Immature natural killer cell (primary cell): Measurements from ENCODE around the gene TAF11L4. TPM values are rescaled to one million over a fixed set of nuclear protein-coding genes. Genes with fewer than 3 reads are reported as not detected.
A peak's percentile ranks its signal among the peaks of the same experiment; 100 is the strongest.
"Not testable (repeated sequence)": the region's sequence is repeated elsewhere in the genome, so short reads cannot be mapped to it uniquely, and the experiment has no call there.

Experiments used
- DNase-seq, 3 donors: peaks; one replicate each; pipeline ENCODE4 v3.0.0; 2022; ENCODE audit warnings: mixed read lengths in 1 of 3
- H3K27ac Mint-ChIP-seq, 6 donors: one replicate each; pipeline ENCODE4 v1.8.0; 2020; ENCODE audit warnings: mixed read lengths in 6 of 6, mild to moderate bottlenecking in 5 of 6, inconsistent platforms in 4 of 6, moderate library complexity in 3 of 6
- H3K27me3 Mint-ChIP-seq, 3 donors: one replicate each; pipeline ENCODE4 v1.8.0; 2020 to 2021; ENCODE audit warnings: low read depth in 3 of 3, mild to moderate bottlenecking in 3 of 3, mixed read lengths in 3 of 3, moderate library complexity in 3 of 3, inconsistent platforms in 1 of 3
- H3K36me3 Mint-ChIP-seq, 3 donors: one replicate each; pipeline ENCODE4 v1.8.0; 2020; ENCODE audit warnings: mixed read lengths in 3 of 3, inconsistent platforms in 2 of 3, mild to moderate bottlenecking in 2 of 3
- H3K4me1 Mint-ChIP-seq, 2 donors: one replicate each; pipeline ENCODE4 v1.8.0; 2020; ENCODE audit warnings: inconsistent platforms in 2 of 2, mild to moderate bottlenecking in 2 of 2, mixed read lengths in 2 of 2, moderate library complexity in 1 of 2
- H3K4me3 Mint-ChIP-seq, 5 donors: one replicate each; pipeline ENCODE4 v1.8.0; 2020; ENCODE audit warnings: mild to moderate bottlenecking in 5 of 5, mixed read lengths in 5 of 5, inconsistent platforms in 3 of 5, moderate library complexity in 3 of 5
- H3K9me3 Mint-ChIP-seq, 6 donors: one replicate each; pipeline ENCODE4 v1.8.0; 2020; ENCODE audit warnings: mild to moderate bottlenecking in 6 of 6, mixed read lengths in 6 of 6, inconsistent platforms in 4 of 6, moderate library complexity in 3 of 6
- polyA plus RNA-seq, 3 donors: library from polyadenylated mRNA; unstranded; fragments of 300-500 nt; fragmentation: Illumina TruSeq; gene quantifications; one replicate each; pipeline ENCODE4 v1.2.3, GENCODE V29; 2021

The TAF11L4 gene
- polyA plus RNA-seq, 3 donors from 2014 or later, result not detected

DNA sequence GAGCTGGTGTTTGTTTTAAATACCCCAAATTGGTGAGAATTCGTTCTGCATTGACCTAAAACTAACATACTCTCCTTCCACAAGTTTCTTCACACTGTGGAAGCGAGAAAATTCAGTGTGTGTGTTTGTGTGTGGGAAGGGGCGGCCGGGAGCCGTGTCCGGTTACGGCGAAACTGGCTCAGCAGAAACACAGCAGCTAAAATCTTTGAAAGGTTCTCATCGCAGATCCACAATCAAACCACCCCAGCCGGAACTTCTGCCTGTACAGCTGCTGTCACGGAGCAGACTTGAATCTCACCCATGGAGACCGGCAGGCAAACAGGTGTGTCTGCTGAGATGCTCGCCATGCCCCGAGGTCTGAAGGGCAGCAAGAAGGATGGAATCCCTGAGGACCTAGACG is 3.5 kb upstream of the TAF11L4 start, which contains the start of gene TAF11L3:
Gene TAF11L3 (plus strand): TSS at position 301 of the 400 bp plus-strand sequence.
- H3K27ac Mint-ChIP-seq, H3K36me3 Mint-ChIP-seq, H3K4me3 Mint-ChIP-seq, H3K27me3 Mint-ChIP-seq, DNase-seq, H3K4me1 Mint-ChIP-seq: not testable (repeated sequence)
- H3K9me3 Mint-ChIP-seq, result peaks cover 0 to 16% (median 6%) of the 10 kb centered on the region in 6 donors

DNA sequence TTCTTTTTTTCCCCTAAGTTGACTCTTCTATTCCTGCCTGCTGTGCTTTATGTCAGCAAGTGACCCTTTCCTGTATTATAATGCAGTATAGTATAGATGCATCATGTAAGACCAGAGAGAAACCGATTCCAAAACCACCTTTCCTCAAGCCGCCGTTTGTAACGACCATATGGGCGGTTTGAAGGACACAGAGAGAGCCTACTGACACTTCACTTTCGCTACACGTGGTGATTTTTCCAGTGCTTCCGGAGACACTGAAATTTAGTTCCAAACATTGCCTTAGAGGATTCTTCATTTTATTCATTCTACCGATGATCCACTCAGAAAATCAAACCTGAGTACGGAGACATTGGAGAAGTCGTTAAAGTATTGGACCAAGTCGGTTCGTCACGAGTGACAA is 2.1 kb upstream of the TAF11L4 start:
- H3K4me1 Mint-ChIP-seq, H3K27me3 Mint-ChIP-seq, H3K4me3 Mint-ChIP-seq, H3K27ac Mint-ChIP-seq, H3K9me3 Mint-ChIP-seq, H3K36me3 Mint-ChIP-seq, DNase-seq: not testable (repeated sequence)

GRCh38 chr5:17524935-17525334 is 3.3 kb downstream of the TAF11L4 start, which contains the start of gene TAF11L5:
Gene TAF11L5, plus strand, starts transcription at chr5:17525235.
- H3K4me1 Mint-ChIP-seq, H3K4me3 Mint-ChIP-seq, H3K36me3 Mint-ChIP-seq, H3K27ac Mint-ChIP-seq, H3K27me3 Mint-ChIP-seq, DNase-seq, H3K9me3 Mint-ChIP-seq: not testable (repeated sequence)

DNA sequence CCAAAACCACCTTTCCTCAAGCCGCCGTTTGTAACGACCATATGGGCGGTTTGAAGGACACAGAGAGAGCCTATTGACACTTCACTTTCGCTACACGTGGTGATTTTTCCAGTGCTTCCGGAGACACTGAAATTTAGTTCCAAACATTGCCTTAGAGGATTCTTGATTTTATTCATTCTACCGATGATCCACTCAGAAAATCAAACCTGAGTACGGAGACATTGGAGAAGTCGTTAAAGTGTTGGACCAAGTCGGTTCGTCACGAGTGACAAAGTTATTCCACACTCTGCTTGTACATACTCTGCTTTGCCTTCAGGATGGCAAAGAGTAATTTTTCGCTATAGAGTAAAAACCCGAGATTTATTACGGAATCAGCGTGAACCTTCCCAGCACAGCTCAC is 4.9 kb downstream of the TAF11L4 start:
- H3K4me1 Mint-ChIP-seq, H3K27ac Mint-ChIP-seq, H3K9me3 Mint-ChIP-seq, H3K27me3 Mint-ChIP-seq, H3K4me3 Mint-ChIP-seq, H3K36me3 Mint-ChIP-seq: not testable (repeated sequence)
- DNase-seq, result peak in 1 of 3 donors; percentile 5

DNA sequence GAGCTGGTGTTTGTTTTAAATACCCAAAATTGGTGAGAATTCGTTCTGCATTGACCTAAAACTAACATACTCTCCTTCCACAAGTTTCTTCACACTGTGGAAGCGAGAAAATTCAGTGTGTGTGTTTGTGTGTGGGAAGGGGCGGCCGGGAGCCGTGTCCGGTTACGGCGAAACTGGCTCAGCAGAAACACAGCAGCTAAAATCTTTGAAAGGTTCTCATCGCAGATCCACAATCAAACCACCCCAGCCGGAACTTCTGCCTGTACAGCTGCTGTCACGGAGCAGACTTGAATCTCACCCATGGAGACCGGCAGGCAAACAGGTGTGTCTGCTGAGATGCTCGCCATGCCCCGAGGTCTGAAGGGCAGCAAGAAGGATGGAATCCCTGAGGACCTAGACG is 6.8 kb downstream of the TAF11L4 start, which contains the start of gene TAF11L6:
Gene TAF11L6 (plus strand): TSS at position 301 of the 400 bp plus-strand sequence.
- not testable (repeated sequence) for H3K9me3 Mint-ChIP-seq, H3K27me3 Mint-ChIP-seq, DNase-seq, H3K27ac Mint-ChIP-seq, H3K36me3 Mint-ChIP-seq, H3K4me1 Mint-ChIP-seq, H3K4me3 Mint-ChIP-seq

Other genes starting within 250 kb of the TAF11L4 start
- not detected for gene TAF11L2, start 23.6 kb upstream of the TAF11L4 start, polyA plus RNA-seq
- gene TAF11L3, start 3.4 kb upstream of the TAF11L4 start, polyA plus RNA-seq, result not detected
- gene TAF11L5, start 3.4 kb downstream of the TAF11L4 start, polyA plus RNA-seq, result not detected
- not detected for gene TAF11L6, start 6.9 kb downstream of the TAF11L4 start, polyA plus RNA-seq
- gene TAF11L7, start 64.0 kb downstream of the TAF11L4 start, polyA plus RNA-seq, result not detected
- not detected for gene TAF11L8, start 69.2 kb downstream of the TAF11L4 start, polyA plus RNA-seq
- gene TAF11L9, start 72.6 kb downstream of the TAF11L4 start, polyA plus RNA-seq, result not detected
- gene TAF11L10, start 76.0 kb downstream of the TAF11L4 start, polyA plus RNA-seq, result not detected
- gene TAF11L11, start 82.4 kb downstream of the TAF11L4 start, polyA plus RNA-seq, result not detected
- not detected for gene TAF11L12, start 88.6 kb downstream of the TAF11L4 start, polyA plus RNA-seq
- gene TAF11L13, start 110.3 kb downstream of the TAF11L4 start, polyA plus RNA-seq, result not detected
- not detected for gene TAF11L14, start 112.7 kb downstream of the TAF11L4 start, polyA plus RNA-seq